Stimulated activated naive B cell treated with anti-CD40 and anti-IgM and Interleukin-4, amounts not matched to agents 10 μg/mL and 1 μg/mL and 100 μg/mL, for 72 hours (primary cell): ENCODE measurements around the gene DOK5.

Experiments
- ATAC-seq, 2 donors: fragments of 150-1000 bp; cut with Tn5 transposase; replicated peaks; 2 replicates each; pipeline ENCODE4 v1.10.0; 2021; ENCODE audit warnings: moderate library complexity in 1 of 2
- DNase-seq: peaks from one replicate; pipeline ENCODE4 v3.0.0; 2021
- H3K27ac Mint-ChIP-seq: one replicate; pipeline ENCODE4 v1.8.0; 2022; ENCODE audit warnings: mild to moderate bottlenecking, mixed read lengths
- H3K27me3 Mint-ChIP-seq, 2 donors: one replicate each; pipeline ENCODE4 v1.8.0; 2022; ENCODE audit warnings: mixed read lengths in 2 of 2
- H3K36me3 Mint-ChIP-seq, 2 donors: one replicate each; pipeline ENCODE4 v1.8.0; 2022; ENCODE audit warnings: mixed read lengths in 2 of 2, mild to moderate bottlenecking in 1 of 2
- H3K4me1 Mint-ChIP-seq, 2 donors: one replicate each; pipeline ENCODE4 v1.8.0; 2022; ENCODE audit warnings: mixed read lengths in 2 of 2, mild to moderate bottlenecking in 1 of 2
- H3K4me3 Mint-ChIP-seq, 2 donors: one replicate each; pipeline ENCODE4 v1.8.0; 2022; ENCODE audit warnings: mild to moderate bottlenecking in 2 of 2, mixed read lengths in 2 of 2, moderate library complexity in 1 of 2
- H3K9me3 Mint-ChIP-seq, 2 donors: one replicate each; pipeline ENCODE4 v1.8.0; 2022; ENCODE audit warnings: mixed read lengths in 2 of 2, mild to moderate bottlenecking in 1 of 2

DOK5 gene

GRCh38 chr20:54690323-54690722, 214.9 kb downstream of the DOK5 start:
- no peak for ATAC-seq

GRCh38 chr20:54691327-54691726, 215.9 kb downstream of the DOK5 start:
- DNase-seq (no peak), ATAC-seq (no peak)
- peaks cover 0 to 2% of the 10 kb centered on the region in 2 donors for H3K9me3 Mint-ChIP-seq
- no peaks in the 10 kb centered on the region for H3K36me3 Mint-ChIP-seq
- H3K27me3 Mint-ChIP-seq: peaks cover 5 to 10% of the 10 kb centered on the region in 2 donors
- H3K4me1 Mint-ChIP-seq: no peaks in the 10 kb centered on the region
- no peak overlapping the region for H3K4me3 Mint-ChIP-seq
- no peak overlapping the region for H3K27ac Mint-ChIP-seq

More at GRCh38 chr20:54690323-54690722, 214.9 kb downstream of the DOK5 start:
- Mint-ChIP-seq H3K4me3 (no peak overlapping the region), H3K27me3 (peaks cover 7 to 12% of the 10 kb centered on the region in 2 donors), H3K27ac (no peak overlapping the region), H3K9me3 (peaks cover 0 to 2% of the 10 kb centered on the region in 2 donors), H3K36me3 (no peaks in the 10 kb centered on the region), H3K4me1 (no peaks in the 10 kb centered on the region)
- DNase-seq: no peak

GRCh38 chr20:54692168-54692887, 216.9 kb downstream of the DOK5 start:
- H3K4me3 Mint-ChIP-seq: no peak overlapping the region
- no peaks in the 10 kb centered on the region for H3K4me1 Mint-ChIP-seq
- no peak overlapping the region for H3K27ac Mint-ChIP-seq
- H3K27me3 Mint-ChIP-seq: peaks cover 5 to 10% of the 10 kb centered on the region in 2 donors
- H3K36me3 Mint-ChIP-seq: no peaks in the 10 kb centered on the region
- no peak for DNase-seq
- peaks cover 0 to 2% of the 10 kb centered on the region in 2 donors for H3K9me3 Mint-ChIP-seq
- no peak for ATAC-seq

- no peaks in the 10 kb centered on the region for H3K36me3 Mint-ChIP-seq
- no peak overlapping the region for H3K4me3 Mint-ChIP-seq
- peaks cover 5 to 8% of the 10 kb centered on the region in 2 donors for H3K27me3 Mint-ChIP-seq
- ATAC-seq (no peak), DNase-seq (no peak)
- no peaks in the 10 kb centered on the region for H3K4me1 Mint-ChIP-seq
- peaks cover 0 to 2% of the 10 kb centered on the region in 2 donors for H3K9me3 Mint-ChIP-seq
- no peak overlapping the region for H3K27ac Mint-ChIP-seq
Measured at GRCh38 chr20:54694516-54694915, 219.1 kb downstream of the DOK5 start.

GRCh38 chr20:54698373-54698772, 223.0 kb downstream of the DOK5 start:
- DNase-seq (no peak), ATAC-seq (no peak)
- no peak overlapping the region for H3K27ac Mint-ChIP-seq

More at GRCh38 chr20:54698373-54698772, 223.0 kb downstream of the DOK5 start:
- Mint-ChIP-seq H3K4me3 (no peak overlapping the region), H3K27me3 (peaks cover 5% of the 10 kb centered on the region in 2 donors), H3K36me3 (no peaks in the 10 kb centered on the region), H3K9me3 (peaks cover 0 to 2% of the 10 kb centered on the region in 2 donors), H3K4me1 (no peaks in the 10 kb centered on the region)
